ENCODE data around the gene PODXL2.
"Not testable (repeated sequence)": the region's sequence is repeated elsewhere in the genome, so short reads cannot be mapped to it uniquely, and the experiment has no call there.

PODXL2 gene

DNA sequence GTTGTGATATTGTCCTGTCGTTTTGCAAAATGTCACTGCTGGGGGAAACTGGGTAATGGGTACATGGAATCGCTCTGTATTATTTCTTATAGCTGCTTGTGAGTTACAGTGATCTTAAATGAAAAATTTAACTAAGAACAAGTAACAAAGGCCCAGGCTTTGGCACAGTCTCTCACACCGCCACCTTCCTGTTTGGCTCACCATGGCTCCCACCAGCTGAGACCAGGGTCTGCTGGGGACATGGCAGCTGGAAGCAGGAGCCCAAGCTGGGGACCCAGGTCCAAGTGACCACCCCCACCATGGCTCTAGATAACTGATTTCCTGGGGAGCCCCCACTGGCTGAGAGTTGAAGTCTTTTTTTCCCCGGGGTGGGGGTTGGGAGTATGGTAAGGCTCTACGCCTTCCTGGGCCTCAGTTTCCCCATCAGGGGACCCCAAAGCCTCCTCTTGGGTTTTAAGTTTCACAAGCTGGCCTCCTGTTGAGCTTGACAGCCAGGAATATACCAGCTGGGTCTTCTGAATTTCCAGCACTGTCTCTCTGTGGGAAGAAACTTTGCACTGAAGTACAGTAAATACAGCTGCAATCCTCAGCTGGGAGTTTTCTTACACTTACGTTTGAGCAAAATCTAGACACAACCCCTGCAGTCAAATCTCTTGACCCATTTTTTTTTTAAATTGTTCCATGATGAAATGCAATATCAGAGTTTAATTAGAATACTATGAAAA, 69.9 kb downstream of the PODXL2 start:
- TF ChIP-seq, protein P1, sequence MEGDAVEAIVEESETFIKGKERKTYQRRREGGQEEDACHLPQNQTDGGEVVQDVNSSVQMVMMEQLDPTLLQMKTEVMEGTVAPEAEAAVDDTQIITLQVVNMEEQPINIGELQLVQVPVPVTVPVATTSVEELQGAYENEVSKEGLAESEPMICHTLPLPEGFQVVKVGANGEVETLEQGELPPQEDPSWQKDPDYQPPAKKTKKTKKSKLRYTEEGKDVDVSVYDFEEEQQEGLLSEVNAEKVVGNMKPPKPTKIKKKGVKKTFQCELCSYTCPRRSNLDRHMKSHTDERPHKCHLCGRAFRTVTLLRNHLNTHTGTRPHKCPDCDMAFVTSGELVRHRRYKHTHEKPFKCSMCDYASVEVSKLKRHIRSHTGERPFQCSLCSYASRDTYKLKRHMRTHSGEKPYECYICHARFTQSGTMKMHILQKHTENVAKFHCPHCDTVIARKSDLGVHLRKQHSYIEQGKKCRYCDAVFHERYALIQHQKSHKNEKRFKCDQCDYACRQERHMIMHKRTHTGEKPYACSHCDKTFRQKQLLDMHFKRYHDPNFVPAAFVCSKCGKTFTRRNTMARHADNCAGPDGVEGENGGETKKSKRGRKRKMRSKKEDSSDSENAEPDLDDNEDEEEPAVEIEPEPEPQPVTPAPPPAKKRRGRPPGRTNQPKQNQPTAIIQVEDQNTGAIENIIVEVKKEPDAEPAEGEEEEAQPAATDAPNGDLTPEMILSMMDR (IDR thresholded peaks at IDR 0.05; ENCODE audit: insufficient read depth, missing control alignments) = no peak
- DNase-seq (ENCODE audit: insufficient read length, low spot score) (no peak), FAIRE-seq (no peak)

DNA sequence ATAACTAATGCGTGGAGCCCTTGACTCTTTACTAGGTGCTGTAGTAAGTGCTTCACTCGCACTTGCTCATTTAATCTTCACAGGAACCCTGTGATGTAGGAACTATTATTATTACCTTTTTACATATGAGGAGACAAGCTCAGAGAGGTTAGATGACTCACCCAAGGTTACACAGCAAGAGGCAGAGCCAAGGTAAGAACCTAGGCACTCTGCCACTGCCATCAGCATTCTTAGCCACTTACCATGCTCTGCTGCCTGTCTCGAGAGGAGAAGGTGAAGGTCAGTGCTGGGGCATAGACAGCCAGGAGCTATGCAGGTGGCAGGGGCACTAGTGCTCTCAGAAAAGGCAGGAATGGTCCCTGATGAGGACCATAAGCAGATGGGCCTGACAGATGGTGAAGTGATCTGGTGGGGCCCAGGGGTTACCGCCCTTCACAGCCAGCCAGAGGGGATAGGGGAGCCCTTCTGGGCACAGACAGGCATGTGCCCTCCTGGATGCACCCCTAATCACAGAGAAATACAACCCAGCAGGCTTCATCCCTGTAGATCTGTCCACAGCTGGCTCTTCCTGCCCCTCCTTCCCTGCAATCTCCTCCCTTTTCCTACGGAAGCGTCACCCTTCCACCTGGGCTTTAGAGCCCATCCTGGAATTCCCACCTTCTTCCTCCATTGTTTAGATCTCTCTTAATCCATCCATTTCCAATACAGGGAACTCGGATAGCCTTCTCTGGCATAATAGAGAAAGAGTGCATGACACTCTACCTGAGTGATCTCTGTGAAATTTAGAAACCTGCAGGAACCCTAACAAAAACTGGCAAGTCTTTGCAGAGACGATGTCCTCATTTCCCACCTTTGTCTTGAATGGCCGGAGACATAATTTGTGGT, 70.7 kb downstream of the PODXL2 start:
- TF ChIP-seq, protein P1 (IDR thresholded peaks at IDR 0.05; ENCODE audit: insufficient read depth, missing control alignments) = no peak
- FAIRE-seq (no peak), DNase-seq (ENCODE audit: insufficient read length, low spot score) (no peak)

DNA sequence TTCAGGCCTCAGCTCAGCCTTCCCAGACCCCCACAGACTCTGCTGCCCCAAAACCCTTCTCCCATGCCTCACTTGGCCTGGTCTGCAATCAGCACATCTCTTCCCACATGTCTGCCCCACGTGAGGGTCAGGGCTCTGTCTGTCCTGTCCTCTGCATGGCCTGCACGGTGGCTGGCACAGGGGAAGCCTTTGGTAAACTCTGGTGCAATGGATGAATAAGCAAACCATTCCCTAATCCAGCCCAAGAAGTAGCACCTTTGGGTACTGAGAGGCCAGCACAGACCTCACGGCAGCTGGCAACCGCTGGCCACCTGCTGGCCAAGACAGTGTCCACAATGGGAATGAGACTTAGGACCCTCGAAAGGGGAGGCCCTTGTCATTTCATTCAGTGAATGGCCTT, 71.4 kb downstream of the PODXL2 start:
- FAIRE-seq (no peak), DNase-seq (ENCODE audit: insufficient read length, low spot score) (no peak)
- TF ChIP-seq, protein P1 (IDR thresholded peaks at IDR 0.05; ENCODE audit: insufficient read depth, missing control alignments) = no peak

DNA sequence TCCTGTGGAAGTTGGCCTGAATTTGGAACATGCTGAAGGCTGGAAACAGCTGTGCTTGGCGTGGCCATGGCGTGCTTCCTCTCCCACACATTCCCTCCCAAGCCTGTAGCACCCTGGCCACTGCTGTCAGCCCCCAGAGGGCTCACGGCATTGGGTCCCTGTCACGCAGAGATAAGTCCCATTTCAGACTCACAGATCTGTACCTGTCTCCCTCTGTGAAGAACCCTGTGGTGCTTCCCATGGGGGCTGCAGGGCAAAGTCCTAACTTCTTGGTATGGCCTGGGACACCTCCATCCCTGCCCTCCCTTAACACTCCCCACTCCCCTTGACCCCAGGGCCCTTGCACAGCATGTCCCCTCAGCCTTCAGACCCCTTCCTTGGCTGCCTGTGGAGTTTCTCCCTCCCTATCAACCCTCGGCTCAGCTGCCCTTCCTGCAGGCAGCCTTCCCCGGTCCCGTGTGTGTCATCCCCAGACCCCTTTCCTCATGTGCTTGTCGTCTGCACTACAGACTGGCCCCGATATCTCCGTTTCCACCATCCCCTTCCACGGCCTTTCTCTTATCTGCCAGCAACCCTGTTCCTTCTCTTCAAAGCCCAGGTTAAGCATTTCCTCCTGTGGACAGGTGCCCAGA, 72.4 kb downstream of the PODXL2 start:
- FAIRE-seq (no peak), DNase-seq (ENCODE audit: insufficient read length, low spot score) (no peak)
- TF ChIP-seq, protein P1 (IDR thresholded peaks at IDR 0.05; ENCODE audit: insufficient read depth, missing control alignments) = no peak

DNA sequence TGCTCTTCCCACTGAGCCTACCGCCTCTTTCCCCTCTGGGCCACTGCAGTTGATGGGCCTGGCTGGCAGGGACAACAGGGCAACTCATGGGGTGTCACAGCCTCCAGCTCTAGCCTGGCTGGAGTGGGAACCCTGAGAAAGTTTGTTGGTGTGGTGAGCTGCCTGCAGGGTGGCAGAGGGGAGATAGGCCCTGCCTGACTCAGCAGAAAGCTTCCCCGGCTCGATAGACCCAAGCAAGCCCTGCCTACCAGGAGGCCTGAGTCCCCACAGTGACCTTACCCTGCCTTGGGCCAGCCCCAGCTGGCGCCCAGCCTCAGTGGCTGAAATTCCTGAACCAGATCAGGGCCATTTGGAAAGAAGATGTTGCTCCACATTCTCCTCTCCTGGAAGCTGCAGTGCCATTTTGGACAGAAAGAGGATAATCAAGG, 73.2 kb downstream of the PODXL2 start:
- TF ChIP-seq, protein P1 (IDR thresholded peaks at IDR 0.05; ENCODE audit: insufficient read depth, missing control alignments) = no peak
- DNase-seq (ENCODE audit: insufficient read length, low spot score) (no peak), FAIRE-seq (no peak)

DNA sequence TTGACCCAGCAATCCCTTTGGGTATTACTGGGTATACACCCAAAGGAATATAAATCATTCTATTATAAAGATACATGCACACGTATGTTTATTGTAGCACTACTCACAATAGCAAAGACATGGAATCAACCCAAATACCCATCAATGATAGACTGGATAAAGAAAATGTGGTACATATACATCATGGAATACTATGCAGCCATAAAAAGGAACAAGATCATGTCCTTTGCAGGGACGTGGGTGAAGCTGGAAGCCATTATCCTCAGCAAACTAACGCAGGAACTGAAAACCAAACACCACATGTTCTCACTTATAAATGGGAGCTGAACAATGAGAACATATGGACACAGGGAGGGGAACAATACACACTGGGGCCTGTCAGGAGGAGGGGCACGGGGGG, 75.9 kb downstream of the PODXL2 start:
- not testable (repeated sequence) for FAIRE-seq; DNase-seq (ENCODE audit: insufficient read length, low spot score)

DNA sequence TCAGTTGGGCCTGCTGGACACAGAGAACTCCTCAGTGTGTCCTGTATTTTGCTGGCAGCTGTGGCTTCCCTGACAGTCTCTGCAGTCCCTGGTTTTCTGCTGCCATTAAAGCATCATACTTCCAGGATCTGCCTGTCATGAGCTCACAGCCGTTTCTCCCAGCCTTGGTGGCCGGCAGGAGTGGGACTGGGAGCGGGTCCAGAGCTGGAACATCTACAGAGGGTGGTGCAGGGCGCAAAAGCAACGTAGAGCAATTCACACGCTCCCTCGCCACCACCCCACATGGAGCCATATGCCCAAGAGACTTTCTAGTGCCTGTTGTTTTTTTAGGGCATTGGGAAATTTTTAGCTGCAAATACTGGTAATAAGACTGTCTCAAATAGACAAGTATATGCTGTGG, 77.3 kb downstream of the PODXL2 start:
- DNase-seq (ENCODE audit: insufficient read length, low spot score) (no peak), FAIRE-seq (no peak)
- TF ChIP-seq, protein P1 (IDR thresholded peaks at IDR 0.05; ENCODE audit: insufficient read depth, missing control alignments) = no peak

Data from D721Med (cell line).